Epithelial cell of esophagus (primary cell): ENCODE data around the gene KLHDC7A.

Source experiments
- DNase-seq: peaks from one replicate; pipeline ENCODE4 v3.0.0; 2010; ENCODE audit warnings: low read depth
- H3K4me3 ChIP-seq: 2 replicates; pipeline ENCODE4 v1.5.1; 2011; ENCODE audit warnings: mild to moderate bottlenecking, low read length, control low read depth
- TF ChIP-seq, protein P1 (sequence below): IDR thresholded peaks from 2 replicates; pipeline ENCODE4 v1.5.1; 2011; ENCODE audit warnings: low read depth, mild to moderate bottlenecking, low read length, control low read depth, inconsistent platforms; ENCODE audit not compliant: insufficient read depth; ENCODE audit errors: missing control alignments

The KLHDC7A gene

DNA sequence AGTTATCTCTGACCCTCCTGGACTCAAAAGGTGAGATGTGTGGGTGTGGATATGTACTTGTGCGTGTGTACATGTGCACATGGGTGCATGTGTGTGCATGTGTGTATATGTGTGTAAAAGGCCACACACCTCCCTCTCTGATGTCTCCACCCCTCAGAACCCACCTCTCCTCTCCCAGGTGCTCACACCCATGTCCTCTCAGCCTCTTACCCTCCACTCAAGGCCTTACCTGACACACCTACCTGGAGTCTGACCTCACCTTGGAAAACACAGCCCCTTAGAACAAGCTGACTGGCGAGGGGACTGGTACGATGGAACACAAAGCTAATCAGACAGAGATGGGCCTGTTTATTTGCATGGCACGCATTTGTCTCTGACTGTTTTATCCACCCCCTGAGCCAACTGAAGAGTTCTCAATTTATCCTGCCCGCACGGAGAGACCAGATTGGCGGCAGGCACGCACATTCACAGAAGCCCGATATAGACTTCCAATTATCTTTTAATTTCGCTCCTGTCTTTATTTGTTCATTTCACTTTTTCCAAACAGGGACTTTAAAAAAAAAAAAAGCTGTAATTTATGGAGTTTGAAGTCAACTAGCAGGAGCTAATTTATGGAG, 6.1 kb upstream of the KLHDC7A start:
- H3K4me3 ChIP-seq = no peak overlapping the region
- DNase-seq = no peak
- TF ChIP-seq, protein P1, sequence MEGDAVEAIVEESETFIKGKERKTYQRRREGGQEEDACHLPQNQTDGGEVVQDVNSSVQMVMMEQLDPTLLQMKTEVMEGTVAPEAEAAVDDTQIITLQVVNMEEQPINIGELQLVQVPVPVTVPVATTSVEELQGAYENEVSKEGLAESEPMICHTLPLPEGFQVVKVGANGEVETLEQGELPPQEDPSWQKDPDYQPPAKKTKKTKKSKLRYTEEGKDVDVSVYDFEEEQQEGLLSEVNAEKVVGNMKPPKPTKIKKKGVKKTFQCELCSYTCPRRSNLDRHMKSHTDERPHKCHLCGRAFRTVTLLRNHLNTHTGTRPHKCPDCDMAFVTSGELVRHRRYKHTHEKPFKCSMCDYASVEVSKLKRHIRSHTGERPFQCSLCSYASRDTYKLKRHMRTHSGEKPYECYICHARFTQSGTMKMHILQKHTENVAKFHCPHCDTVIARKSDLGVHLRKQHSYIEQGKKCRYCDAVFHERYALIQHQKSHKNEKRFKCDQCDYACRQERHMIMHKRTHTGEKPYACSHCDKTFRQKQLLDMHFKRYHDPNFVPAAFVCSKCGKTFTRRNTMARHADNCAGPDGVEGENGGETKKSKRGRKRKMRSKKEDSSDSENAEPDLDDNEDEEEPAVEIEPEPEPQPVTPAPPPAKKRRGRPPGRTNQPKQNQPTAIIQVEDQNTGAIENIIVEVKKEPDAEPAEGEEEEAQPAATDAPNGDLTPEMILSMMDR = no peak

DNA sequence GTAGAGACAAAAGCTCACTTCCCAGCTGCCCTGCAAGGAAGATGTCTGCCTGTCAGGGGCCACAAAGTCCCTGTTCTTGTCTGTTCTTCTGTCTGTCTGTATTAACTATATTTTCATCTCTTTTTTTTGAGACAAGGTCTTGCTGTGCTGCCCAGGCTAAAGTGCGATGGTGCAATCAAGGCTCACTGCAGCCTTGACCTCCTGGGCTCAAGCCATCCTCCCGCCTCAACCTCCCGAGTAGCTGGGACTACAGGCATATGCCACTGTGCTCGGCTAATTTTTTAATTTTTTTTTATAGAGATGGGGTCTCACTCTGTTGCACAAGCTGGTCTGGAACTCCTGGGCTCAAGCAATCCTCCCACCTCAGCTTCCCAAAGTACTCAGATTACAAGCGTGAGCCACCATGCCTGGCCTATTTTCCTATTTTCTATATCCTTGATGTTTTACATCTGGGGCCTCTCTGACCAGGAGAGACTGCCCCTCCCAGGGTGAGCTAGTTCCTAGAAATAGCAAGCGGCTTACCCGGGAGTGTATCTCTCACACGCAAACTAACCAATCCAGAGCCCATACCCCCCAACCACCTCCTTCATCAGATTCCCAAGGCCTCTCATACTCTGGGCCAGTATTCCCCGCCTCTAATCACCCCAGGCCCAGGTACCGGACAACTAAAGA, 5.4 kb upstream of the KLHDC7A start:
- TF ChIP-seq, protein P1 = no peak
- H3K4me3 ChIP-seq = no peak overlapping the region
- no peak for DNase-seq

DNA sequence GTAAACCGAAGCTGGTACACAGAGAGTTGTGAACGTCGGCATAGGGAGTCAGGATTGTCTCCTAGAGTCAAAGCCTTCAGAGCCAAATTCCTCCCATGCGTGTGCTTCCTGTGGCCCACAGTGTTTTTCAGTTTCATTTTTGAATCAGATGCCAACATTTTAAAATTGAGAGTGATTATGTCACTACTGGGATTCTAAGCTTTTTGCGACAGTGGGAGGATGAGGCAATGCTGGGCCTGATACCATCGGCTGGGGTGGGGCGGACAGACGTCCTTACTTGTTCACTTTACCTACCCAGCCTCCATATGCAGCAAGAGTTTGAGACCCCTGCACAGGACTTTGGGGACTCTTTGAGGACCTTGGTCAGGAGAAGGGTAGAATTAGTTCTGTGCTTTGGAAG, 1.3 kb upstream of the KLHDC7A start:
- DNase-seq = no peak
- TF ChIP-seq, protein P1 = no peak

DNA sequence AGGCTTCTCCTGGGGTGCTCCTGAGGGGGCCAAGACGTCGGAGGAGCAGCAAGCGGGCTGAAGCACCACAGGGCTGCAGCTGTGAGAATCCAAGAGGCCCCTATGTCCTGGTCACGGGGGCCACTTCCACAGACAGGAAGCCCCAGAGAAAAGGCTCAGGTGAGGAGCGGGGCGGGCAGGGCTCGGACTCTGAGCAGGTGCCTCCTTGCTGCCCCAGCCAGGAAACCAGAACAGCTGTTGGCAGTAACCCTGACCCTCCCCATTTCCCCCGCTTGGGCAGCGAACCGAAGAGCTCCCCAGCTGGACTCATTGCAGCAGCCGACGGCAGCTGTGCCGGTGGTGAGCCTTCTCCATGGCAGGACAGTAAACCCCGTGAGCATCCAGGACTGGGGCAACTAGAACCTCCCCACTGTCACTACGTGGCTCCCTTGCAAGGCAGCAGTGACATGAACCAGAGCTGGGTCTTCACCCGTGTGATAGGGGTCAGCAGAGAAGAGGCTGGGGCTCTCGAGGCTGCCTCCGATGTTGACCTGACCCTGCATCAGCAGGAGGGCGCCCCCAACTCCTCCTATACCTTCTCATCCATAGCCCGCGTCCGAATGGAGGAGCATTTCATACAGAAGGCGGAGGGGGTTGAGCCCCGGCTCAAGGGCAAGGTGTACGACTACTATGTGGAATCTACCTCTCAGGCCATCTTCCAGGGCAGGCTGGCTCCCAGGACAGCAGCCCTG, 625 bp downstream of the KLHDC7A start:
- TF ChIP-seq, protein P1 = no peak
- DNase-seq = no peak
- H3K4me3 ChIP-seq = no peak overlapping the region

More for the DNA sequence above, 1.3 kb upstream of the KLHDC7A start:
- no peak overlapping the region for H3K4me3 ChIP-seq

DNA sequence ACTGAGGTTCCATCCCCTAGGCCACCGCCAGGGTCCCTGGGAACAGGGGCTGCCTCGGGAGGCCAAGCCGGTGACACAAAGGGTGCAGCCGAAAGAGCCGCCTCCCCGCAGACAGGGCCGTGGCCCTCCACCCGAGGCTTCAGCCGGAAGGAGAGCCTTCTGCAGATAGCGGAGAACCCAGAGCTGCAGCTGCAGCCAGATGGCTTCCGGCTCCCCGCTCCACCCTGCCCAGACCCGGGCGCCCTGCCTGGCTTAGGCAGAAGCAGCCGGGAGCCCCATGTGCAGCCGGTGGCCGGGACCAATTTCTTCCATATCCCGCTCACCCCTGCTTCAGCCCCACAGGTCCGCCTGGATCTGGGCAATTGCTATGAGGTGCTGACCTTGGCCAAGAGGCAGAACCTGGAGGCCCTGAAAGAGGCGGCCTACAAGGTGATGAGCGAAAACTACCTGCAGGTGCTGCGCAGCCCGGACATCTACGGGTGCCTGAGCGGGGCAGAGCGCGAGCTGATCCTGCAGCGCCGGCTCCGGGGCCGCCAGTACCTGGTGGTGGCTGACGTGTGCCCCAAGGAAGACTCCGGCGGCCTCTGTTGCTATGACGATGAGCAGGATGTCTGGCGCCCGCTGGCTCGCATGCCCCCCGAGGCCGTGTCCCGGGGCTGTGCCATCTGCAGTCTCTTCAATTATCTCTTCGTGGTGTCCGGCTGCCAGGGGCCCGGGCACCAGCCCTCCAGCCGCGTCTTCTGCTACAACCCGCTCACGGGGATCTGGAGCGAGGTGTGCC, 1.4 kb downstream of the KLHDC7A start:
- no peak overlapping the region for H3K4me3 ChIP-seq
- TF ChIP-seq, protein P1 = no peak
- no peak for DNase-seq

DNA sequence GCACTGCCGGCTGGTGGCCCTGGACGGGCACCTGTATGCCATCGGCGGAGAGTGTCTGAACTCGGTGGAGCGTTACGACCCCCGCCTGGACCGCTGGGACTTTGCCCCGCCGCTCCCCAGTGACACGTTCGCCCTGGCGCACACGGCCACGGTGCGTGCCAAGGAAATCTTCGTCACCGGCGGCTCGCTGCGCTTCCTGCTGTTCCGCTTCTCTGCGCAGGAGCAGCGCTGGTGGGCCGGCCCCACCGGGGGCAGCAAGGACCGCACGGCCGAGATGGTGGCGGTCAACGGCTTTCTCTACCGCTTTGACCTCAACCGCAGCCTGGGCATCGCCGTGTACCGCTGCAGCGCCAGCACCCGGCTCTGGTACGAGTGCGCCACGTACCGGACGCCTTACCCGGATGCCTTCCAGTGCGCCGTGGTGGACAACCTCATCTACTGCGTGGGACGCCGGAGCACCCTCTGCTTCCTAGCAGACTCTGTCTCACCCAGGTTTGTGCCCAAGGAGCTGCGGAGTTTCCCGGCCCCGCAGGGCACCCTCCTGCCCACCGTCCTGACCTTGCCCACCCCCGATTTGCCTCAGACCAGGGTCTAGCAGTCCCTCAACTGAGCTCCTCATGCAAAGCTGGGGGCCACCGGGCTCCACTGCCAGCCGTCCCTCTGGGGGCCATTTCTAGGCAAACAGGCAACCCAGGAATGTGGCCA, 2.1 kb downstream of the KLHDC7A start:
- no peak for DNase-seq
- H3K4me3 ChIP-seq = no peak overlapping the region
- TF ChIP-seq, protein P1 = no peak
